Measurements from ENCODE around the gene PDE3A. TPM values are rescaled to one million over a fixed set of nuclear protein-coding genes. Genes with fewer than 3 reads are reported as not detected.

PDE3A gene
- total RNA-seq, 2 donors from 2014 or later: 5.5 to 6.2 TPM

DNA sequence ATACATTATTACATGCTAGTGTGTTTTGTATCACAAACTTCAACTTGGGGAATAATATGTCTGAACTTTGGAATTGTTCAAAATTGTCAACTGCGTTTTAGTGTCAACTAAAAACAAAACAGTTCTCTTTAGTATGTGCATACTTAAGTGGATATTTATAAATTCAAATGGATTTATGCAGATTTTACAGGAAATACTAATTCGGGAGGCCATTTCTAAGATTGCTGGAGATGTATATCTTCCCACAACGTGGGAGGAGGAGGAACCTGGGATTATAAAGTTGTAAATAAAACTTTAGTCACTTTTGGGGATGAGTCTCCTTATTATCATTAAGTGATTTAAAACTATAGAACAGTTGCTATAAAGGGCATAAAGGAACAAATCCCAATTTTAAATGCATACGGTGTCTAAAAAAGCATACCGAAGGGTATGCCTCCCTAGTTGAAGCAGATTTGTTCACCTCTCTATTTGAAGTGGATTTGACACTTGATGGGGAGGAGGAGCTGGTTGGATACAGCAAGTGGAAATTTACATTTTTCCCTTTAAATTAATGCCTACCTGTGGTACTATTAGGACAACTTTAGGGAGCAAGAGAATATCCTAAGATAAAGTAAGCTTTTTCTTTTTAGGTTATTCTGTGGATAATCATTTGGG, 2.7 kb downstream of the PDE3A start:
- no peak overlapping the region for H3K4me3 ChIP-seq
- no peaks in the 10 kb centered on the region for H3K36me3 ChIP-seq
- no peaks in the 10 kb centered on the region for H3K9me3 ChIP-seq
- intact Hi-C loops (cut with DNase I): loop anchor here (5.0 to 10.0 kb wide), 3 partner anchors 174 to 626 kb away; no protein-coding TSS in a partner anchor
- no peaks in the 10 kb centered on the region for H3K4me1 ChIP-seq (replicated peaks)
- H3K27me3 ChIP-seq (replicated peaks; ENCODE audit: insufficient read depth): no peaks in the 10 kb centered on the region
- TF ChIP-seq POLR2AphosphoS5 (IDR thresholded peaks at IDR 0.05) (no peak), POLR2A (IDR thresholded peaks at IDR 0.05) (no peak)
- TF ChIP-seq, protein P1, sequence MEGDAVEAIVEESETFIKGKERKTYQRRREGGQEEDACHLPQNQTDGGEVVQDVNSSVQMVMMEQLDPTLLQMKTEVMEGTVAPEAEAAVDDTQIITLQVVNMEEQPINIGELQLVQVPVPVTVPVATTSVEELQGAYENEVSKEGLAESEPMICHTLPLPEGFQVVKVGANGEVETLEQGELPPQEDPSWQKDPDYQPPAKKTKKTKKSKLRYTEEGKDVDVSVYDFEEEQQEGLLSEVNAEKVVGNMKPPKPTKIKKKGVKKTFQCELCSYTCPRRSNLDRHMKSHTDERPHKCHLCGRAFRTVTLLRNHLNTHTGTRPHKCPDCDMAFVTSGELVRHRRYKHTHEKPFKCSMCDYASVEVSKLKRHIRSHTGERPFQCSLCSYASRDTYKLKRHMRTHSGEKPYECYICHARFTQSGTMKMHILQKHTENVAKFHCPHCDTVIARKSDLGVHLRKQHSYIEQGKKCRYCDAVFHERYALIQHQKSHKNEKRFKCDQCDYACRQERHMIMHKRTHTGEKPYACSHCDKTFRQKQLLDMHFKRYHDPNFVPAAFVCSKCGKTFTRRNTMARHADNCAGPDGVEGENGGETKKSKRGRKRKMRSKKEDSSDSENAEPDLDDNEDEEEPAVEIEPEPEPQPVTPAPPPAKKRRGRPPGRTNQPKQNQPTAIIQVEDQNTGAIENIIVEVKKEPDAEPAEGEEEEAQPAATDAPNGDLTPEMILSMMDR (IDR thresholded peaks at IDR 0.05): no peak
- H3K27ac ChIP-seq: no peak overlapping the region
- DNase-seq (ENCODE audit: low spot score): no peak
- WGBS: 68% methylated on average over 5 of the region's 5 CpGs

DNA sequence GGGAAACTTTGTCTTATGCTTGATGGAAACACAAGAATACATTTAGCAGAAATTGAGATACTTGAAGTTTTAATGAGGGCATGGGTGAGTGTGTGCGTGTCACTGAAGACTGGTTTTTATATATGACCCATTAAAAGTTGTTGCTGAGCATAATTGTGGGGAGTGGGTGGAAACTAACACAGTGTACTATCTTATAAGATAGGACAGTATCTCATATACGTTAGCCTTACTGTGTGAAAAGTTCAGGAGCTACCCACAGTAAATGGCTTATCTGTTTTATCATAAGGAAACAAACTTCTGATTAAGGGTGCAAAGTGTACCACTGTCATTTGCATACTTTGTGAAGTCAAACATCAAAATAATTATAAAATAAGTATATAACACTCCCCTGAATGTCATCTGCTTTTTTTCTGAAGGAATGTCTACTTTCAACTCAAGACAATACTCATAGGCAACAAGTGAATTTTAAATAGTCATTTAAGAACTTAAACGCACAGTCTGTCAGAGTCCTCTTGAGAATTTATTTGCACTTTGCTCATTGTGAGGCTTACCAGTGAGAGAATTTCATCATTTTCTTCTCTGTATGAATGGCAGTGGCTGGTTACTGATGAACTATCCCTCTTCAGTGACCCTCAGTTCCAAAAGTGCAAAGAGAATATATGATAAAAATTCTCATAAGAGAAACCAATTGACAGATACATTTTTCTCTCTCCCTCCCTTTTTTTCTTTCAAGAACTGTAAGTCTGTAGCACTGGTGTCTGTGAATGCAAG, 4.2 kb downstream of the PDE3A start:
- intact Hi-C loops (cut with DNase I): loop anchor here (5.0 to 10.0 kb wide), 3 partner anchors 172 to 628 kb away; no protein-coding TSS in a partner anchor
- 76% methylated on average over 3 of the region's 3 CpGs for WGBS
- TF ChIP-seq, protein P1 (IDR thresholded peaks at IDR 0.05): no peak
- TF ChIP-seq POLR2AphosphoS5 (IDR thresholded peaks at IDR 0.05): no peak
- no peak for TF ChIP-seq POLR2A (IDR thresholded peaks at IDR 0.05)
- no peak overlapping the region for H3K4me3 ChIP-seq
- H3K4me1 ChIP-seq (replicated peaks): no peaks in the 10 kb centered on the region
- no peaks in the 10 kb centered on the region for H3K9me3 ChIP-seq
- H3K27ac ChIP-seq: no peak overlapping the region
- no peaks in the 10 kb centered on the region for H3K36me3 ChIP-seq
- H3K27me3 ChIP-seq (replicated peaks; ENCODE audit: insufficient read depth): no peaks in the 10 kb centered on the region
- no peak for DNase-seq (ENCODE audit: low spot score)

DNA sequence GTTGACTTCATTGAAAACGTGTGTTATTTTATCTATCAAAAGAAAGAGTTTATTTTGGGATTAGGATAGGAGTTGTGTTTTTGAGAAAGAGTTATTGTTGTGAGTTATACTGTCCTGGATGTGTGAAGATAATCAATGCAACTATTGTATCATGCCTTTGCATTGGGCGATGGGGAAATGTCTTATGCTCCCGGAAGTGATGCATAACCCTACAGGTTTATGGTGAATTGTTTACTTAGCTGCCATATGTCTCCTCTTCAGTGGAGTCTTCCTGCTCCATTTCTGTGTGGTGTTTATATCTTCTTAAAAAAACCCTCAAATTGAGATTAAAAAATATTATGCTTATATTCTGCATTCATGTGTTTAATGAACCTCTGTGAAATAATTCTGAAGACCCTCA, 6.5 kb downstream of the PDE3A start:
- no peak for DNase-seq (ENCODE audit: low spot score)
- Histone ChIP-seq H3K9me3 (no peaks in the 10 kb centered on the region), H3K27ac (no peak overlapping the region), H3K36me3 (no peaks in the 10 kb centered on the region), H3K4me3 (no peak overlapping the region), H3K27me3 (replicated peaks; ENCODE audit: insufficient read depth) (no peaks in the 10 kb centered on the region), H3K4me1 (replicated peaks) (no peaks in the 10 kb centered on the region)
- intact Hi-C loops (cut with DNase I): loop anchor here (5.0 to 10.0 kb wide), 3 partner anchors 170 to 630 kb away; no protein-coding TSS in a partner anchor
- WGBS: 60% methylated on average over 3 of the region's 3 CpGs
- TF ChIP-seq, protein P1 (IDR thresholded peaks at IDR 0.05): no peak
- TF ChIP-seq POLR2AphosphoS5 (IDR thresholded peaks at IDR 0.05): no peak
- TF ChIP-seq POLR2A (IDR thresholded peaks at IDR 0.05): no peak

DNA sequence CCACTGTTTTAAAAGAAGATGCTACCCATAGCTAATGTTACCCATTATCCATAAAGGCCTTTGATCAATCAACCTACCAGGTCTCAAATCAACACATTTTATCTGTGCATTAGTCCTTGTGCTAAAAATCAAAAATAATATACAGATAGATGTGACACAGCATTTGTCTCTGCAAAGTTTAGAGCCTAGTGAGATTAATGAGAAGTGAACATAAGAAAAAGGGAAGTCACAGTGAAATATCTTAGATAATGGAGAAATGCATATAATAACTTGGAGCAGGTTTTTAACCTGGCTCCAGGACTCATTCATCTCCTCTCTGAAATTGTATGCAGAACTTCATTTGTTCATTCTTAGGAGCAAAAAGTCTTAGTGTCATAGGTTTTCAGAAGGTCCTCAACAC, 7.2 kb downstream of the PDE3A start:
- intact Hi-C loops (cut with DNase I): loop anchor here (10.0 kb wide), 2 partner anchors 169 to 631 kb away; no protein-coding TSS in a partner anchor
- DNase-seq (ENCODE audit: low spot score): no peak
- H3K27ac ChIP-seq: no peak overlapping the region

More for the DNA sequence above, 7.2 kb downstream of the PDE3A start:
- Histone ChIP-seq H3K4me3 (no peak overlapping the region), H3K27me3 (replicated peaks; ENCODE audit: insufficient read depth) (no peaks in the 10 kb centered on the region), H3K9me3 (no peaks in the 10 kb centered on the region), H3K4me1 (replicated peaks) (no peaks in the 10 kb centered on the region), H3K36me3 (no peaks in the 10 kb centered on the region)
- TF ChIP-seq POLR2AphosphoS5 (IDR thresholded peaks at IDR 0.05) (no peak), POLR2A (IDR thresholded peaks at IDR 0.05) (no peak)
- TF ChIP-seq, protein P1 (IDR thresholded peaks at IDR 0.05): no peak

All from prostate gland (tissue), 2 donors.